Measurements from ENCODE around the gene JMJD7. TPM values are rescaled to one million over a fixed set of nuclear protein-coding genes. Genes with fewer than 3 reads are reported as not detected.

Gene JMJD7
- total RNA-seq, 2 experiments from 2014 or later, result 18.7 to 19.8 TPM

GRCh38 chr15:41884458-41884857, 56.6 kb downstream of the JMJD7 start:
- Mint-ChIP-seq H3K27ac (no peak overlapping the region), H3K9me3 (no peaks in the 10 kb centered on the region), H3K36me3 (ENCODE audit: low read depth) (no peaks in the 10 kb centered on the region), H3K4me1 (ENCODE audit: low read depth) (peaks cover 13% of the 10 kb centered on the region), H3K27me3 (ENCODE audit: low read depth) (peaks cover 11% of the 10 kb centered on the region), H3K4me3 (no peak overlapping the region)
- intact Hi-C loops (cut with micrococcal nuclease), result no loop called here
- DNase-seq, result no peak
- CTCF ChIA-PET, result no interaction called here

DNA sequence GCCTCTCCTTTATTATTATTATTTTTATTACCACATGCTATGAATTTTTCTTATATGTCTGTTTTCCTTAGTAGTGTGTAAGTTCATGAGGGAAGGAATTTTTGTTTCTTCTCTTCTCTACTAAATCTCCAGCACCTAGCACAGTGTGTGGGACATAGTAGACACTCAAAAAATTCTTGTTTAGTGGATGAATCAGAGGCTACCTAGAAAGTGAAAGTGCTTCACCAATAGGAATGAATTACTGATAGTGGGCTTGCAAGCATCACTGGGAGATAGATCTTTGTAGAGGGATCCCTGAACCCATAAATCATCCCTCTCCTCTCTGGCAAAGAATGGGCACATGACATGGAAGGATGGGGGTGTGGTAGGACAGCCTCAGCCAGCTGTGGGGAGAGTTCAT, 57.4 kb downstream of the JMJD7 start:
- H3K27me3 Mint-ChIP-seq (ENCODE audit: low read depth), result peaks cover 11% of the 10 kb centered on the region
- H3K9me3 Mint-ChIP-seq, result no peaks in the 10 kb centered on the region
- intact Hi-C loops (cut with micrococcal nuclease), result no loop called here
- H3K4me1 Mint-ChIP-seq (ENCODE audit: low read depth), result peaks cover 13% of the 10 kb centered on the region
- no peak for DNase-seq
- no peak overlapping the region for H3K4me3 Mint-ChIP-seq
- H3K36me3 Mint-ChIP-seq (ENCODE audit: low read depth), result no peaks in the 10 kb centered on the region
- CTCF ChIA-PET, result no interaction called here
- H3K27ac Mint-ChIP-seq, result no peak overlapping the region

GRCh38 chr15:41885841-41886240, 57.9 kb downstream of the JMJD7 start:
- Mint-ChIP-seq H3K9me3 (no peaks in the 10 kb centered on the region), H3K27ac (no peak overlapping the region), H3K36me3 (ENCODE audit: low read depth) (no peaks in the 10 kb centered on the region), H3K4me3 (no peak overlapping the region), H3K27me3 (ENCODE audit: low read depth) (peaks cover 11% of the 10 kb centered on the region), H3K4me1 (ENCODE audit: low read depth) (peaks cover 13% of the 10 kb centered on the region)
- intact Hi-C loops (cut with micrococcal nuclease), result no loop called here
- DNase-seq, result no peak
- CTCF ChIA-PET, result interaction anchor here (0.6 kb wide), 1 partner anchor 564 kb away, joined by 3 read pairs; no protein-coding TSS in a partner anchor

DNA sequence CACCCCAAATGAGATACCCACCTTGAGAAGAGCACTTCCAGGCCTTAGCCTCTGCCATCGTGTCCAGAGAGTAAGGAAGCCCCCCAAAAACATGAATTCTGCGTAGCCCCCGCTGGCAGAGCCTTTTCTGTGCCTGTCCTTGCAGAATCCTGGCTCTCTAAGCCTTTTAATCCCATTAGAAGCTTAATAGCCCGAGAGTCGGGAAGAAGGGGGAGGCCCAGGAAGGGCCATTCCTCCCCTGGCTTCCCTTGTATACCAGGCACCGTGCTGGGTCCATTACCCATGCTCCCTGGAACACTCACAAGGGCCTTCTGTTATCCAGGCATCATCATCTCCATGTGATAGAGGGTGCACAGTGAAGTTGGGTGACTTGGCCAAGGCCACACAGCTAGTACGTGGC, 58.8 kb downstream of the JMJD7 start:
- no peak overlapping the region for H3K27ac Mint-ChIP-seq
- peaks cover 9% of the 10 kb centered on the region for H3K4me1 Mint-ChIP-seq (ENCODE audit: low read depth)
- no peak overlapping the region for H3K4me3 Mint-ChIP-seq
- CTCF ChIA-PET, result interaction anchor here (0.6 kb wide), 1 partner anchor 565 kb away, joined by 3 read pairs; no protein-coding TSS in a partner anchor
- H3K9me3 Mint-ChIP-seq, result no peaks in the 10 kb centered on the region
- no peak for DNase-seq
- H3K27me3 Mint-ChIP-seq (ENCODE audit: low read depth), result peaks cover 5% of the 10 kb centered on the region
- H3K36me3 Mint-ChIP-seq (ENCODE audit: low read depth), result no peaks in the 10 kb centered on the region
- intact Hi-C loops (cut with micrococcal nuclease), result no loop called here

GRCh38 chr15:41887161-41887560, 59.3 kb downstream of the JMJD7 start:
- no peak for DNase-seq
- intact Hi-C loops (cut with micrococcal nuclease), result no loop called here
- no peaks in the 10 kb centered on the region for H3K9me3 Mint-ChIP-seq
- H3K4me1 Mint-ChIP-seq (ENCODE audit: low read depth), result peaks cover 9% of the 10 kb centered on the region
- no peak overlapping the region for H3K27ac Mint-ChIP-seq
- H3K36me3 Mint-ChIP-seq (ENCODE audit: low read depth), result no peaks in the 10 kb centered on the region
- peaks cover 5% of the 10 kb centered on the region for H3K27me3 Mint-ChIP-seq (ENCODE audit: low read depth)
- CTCF ChIA-PET, result no interaction called here
- H3K4me3 Mint-ChIP-seq, result no peak overlapping the region

Small RNA genes within 50 kb of the gene (microRNA-seq; reads per million reads assigned to microRNA genes)
- not detected for gene MIR4310 (ENCODE audit: borderline microRNAs expressed, borderline replicate concordance)

Other genes starting within 250 kb of the JMJD7 start
- gene MGA, start 167.7 kb upstream of the JMJD7 start, total RNA-seq, result 10 to 100 TPM; 27.4 to 28.3 TPM
- gene MAPKBP1, start 53.6 kb upstream of the JMJD7 start, total RNA-seq, result 10 to 100 TPM; 13.8 to 13.9 TPM
- 1 to 10 TPM; 9.0 to 9.7 TPM for gene PLA2G4B, start 10.8 kb downstream of the JMJD7 start, total RNA-seq
- gene SPTBN5, start 66.0 kb downstream of the JMJD7 start, total RNA-seq, result under 1 TPM; 0.17 to 0.32 TPM
- gene EHD4, start 144.5 kb downstream of the JMJD7 start, total RNA-seq, result 10 to 100 TPM; 30.1 to 31.8 TPM
- not detected for gene PLA2G4E, start 192.9 kb downstream of the JMJD7 start, total RNA-seq